ENCODE measurements around the gene PGLYRP1.

The PGLYRP1 gene

DNA sequence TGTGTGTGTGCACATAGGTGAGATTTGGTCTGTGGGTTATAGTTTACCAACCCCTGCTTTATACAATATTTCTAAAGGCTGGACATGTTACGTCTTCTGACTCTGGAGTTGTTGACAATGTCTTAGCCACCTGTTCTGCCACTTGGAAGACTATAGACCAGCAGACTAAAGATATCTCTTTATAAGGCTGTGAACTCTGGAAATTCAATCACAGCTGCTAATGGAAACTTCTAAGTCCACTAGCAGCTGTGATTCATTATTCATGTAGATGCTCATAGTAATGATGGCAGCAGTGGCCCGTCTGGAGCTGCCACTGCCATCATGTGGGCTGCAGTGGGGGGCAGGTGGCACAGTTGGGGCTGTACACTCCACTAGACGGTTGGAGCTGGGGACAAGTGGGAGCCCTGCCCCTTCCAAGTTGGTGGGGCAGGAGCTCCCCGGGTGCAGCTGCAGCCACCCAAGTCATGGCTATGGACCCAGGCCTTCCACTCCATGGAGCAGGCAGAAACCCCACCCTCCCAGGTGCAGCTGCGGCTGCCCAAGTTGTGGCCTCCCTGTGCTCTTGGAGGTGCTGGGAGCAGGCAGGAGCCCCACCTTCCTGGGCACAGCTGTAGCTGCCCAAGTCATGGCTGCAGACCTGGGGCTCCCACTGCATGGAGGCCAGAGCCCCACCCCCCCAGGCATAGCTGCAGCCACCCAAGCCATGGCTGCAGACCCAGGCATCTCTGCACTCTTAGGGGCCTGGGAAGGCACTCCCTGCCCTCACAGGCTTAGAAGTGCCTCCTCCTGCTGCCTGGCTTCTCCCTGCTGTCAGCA, 9.1 kb upstream of the PGLYRP1 start:
- DNase-seq, result no peak

DNA sequence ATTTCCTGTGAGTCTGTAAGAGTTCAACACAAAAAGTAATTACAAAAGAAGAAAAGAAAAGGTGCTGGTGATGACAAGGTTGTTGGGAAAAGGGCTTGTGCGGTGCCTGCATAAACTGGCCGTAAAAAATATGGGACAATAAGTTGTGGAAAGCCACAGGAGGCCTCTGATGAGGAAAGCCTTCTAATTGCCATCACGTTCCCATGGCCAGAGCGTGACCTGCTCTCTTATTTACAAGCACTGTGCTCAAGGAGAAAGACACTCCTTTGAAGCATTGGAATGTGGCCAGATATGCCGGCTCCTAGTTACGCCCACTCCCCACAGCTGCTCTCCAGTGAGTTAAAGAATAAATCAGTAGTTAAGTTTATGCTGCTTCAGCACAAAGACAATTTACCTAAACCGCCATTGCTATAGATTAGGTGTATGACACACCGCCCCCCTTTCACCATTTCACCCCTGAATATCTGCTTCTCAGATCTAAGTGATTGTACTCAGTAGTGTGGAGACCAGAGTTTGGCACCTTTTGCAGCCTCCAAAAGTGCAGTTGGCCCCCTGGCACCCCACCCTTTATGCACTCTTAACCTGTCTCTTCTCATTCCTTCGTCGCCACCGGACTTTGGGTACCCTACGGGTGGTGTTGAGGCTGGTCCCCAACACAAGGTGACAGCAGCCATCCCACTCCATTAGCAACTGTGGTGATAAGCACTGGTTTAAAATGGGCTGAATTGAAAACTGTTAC, 8.1 kb upstream of the PGLYRP1 start:
- no peak for DNase-seq

GRCh38 chr19:46025835-46026234, 3.0 kb upstream of the PGLYRP1 start:
- DNase-seq, result no peak

DNA sequence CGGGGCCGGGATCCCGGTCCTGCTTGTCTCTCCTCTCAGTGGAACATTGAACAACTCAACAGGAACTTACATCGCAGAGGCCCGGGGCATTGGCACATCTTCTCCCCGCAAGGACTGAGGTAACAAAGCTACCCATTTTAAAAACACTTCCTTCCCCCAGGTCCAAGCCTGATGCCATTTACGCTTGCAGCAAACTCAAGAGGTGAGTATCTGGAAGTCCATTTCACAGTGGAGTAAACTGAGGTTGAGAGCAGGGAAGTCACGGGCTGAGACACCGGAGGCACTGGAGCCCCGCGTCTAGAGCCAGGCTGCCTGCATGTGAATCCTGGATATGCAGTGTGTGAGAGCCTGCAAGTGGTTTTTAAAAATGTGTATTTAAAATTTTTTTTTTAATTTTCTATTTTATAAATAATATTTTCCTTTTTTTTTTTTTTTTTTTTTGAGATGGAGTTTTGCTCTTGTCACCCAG, 492 bp upstream of the PGLYRP1 start:
- no peak for DNase-seq

- no peak for DNase-seq
These were observed 807 bp downstream of the PGLYRP1 start for GRCh38 chr19:46022061-46022430.

- no peak for DNase-seq
These were observed 1.3 kb downstream of the PGLYRP1 start for GRCh38 chr19:46021531-46022041.

DNA sequence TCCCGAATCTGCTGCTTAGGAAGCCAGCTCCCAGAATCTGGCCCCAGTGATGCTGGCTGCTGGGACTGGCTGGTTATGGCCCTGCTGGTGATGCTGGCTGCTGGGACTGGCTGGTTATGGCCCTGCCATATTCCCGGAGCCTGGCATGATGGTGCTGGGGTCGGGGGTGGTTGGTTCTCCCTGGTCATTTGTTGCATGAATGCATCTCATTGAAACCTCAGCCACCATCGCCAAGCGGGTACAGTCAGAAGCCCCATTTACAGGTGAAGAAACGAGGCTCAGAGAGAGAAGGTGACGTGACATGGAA, 2.1 kb downstream of the PGLYRP1 start:
- DNase-seq, result no peak

DNA sequence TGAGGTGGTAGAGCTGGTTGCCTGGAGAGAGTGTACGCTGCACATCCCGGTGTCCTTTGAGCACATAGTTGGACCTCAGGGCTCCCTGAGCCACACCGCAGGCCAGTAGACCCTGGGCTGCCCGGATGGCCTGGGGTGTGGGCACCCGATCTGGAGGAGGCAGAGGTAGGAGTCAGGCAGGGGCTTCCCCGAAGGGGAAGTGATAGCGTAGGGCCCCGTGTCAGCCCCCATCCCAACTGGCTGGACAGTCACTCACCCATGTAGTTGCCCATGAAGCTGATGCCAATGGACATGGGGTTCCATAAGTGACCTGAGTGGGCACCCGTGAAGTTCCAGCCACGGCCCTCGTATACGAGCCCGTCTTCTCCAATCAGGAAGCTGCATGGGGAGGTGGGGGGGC, 3.6 kb downstream of the PGLYRP1 start:
- no peak for DNase-seq

GRCh38 chr19:46018729-46019251, 4.1 kb downstream of the PGLYRP1 start:
- no peak for DNase-seq

DNA sequence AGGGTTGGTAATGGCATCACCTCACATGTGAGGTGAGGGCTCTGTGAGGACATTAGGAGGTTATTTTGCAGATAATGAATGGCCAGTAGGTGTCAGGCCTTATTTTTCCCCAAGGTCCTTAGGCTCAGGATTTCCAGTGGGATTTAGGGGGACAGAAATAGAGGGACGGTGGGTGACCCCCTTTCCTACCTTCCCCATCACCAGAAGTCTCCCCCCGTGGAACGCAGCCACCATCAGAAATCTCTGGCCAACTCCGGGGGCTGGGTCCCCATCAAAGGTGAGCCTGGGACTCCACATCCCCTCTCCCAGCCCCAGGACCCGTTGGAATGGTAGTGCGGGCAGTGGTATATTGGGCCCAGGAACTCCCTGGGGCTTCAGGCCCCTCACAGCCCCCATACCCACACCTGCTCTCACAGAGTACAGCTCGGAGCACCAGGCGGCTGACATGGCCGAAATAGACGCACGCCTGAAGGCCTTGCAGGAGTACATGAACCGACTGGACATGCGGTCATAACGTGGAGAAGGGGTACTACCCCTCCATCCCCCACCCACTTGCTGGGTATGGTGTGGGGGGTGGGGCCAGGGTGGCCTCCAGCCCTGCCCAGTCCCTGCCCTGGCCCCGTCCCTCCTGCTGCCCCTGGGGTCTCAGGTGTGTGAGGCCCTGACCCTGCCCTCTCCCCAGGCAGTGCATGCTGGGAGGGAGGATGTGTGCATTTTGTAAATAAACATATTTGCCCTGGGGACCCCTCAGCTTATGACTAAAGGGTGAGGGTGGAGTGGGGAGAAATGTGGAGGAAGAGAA, 4.8 kb downstream of the PGLYRP1 start:
- DNase-seq, result no peak

- DNase-seq, result no peak
These were observed 5.8 kb downstream of the PGLYRP1 start for GRCh38 chr19:46017095-46017429.

GRCh38 chr19:46016426-46017094, 6.3 kb downstream of the PGLYRP1 start:
- peak; percentile 46 to 70 for DNase-seq

GRCh38 chr19:46015687-46016425, 7.0 kb downstream of the PGLYRP1 start:
- no peak for DNase-seq

DNA sequence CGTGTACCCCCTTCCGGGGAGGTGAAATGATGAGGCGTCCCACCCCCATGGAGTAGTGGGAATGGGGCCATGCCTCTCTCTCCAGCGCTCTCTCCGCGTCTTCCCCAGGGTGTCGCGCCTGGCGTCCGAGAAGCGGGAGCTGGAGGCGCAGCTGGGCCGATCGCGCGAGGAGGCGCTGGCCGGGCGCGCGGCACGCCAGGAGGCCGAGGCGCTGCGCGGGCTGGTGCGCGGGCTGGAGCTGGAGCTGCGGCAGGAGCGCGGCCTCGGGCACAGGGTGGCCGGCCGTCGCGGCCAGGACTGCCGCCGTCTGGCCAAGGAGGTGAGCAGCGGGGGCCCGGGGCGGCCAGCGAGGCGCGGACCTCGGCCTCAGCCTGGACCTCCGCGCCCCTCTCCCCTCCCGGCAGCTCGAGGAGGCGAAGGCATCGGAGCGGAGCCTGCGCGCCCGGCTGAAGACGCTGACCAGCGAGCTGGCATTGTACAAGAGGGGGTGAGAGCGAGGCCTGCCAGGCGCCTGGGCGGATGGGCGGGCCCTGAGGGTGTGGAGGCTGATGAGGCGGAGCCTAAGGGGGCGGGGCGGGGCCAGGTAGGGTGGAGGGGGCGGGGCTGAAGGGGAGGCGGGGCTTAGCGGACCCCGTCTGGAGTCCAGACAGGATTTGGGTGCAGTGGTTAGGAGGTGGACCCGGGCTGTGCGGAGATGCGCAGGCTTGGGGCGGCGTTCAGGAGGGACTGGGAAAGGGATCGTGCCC, 7.7 kb downstream of the PGLYRP1 start:
- DNase-seq, result peak in 1 of 2 experiments; percentile 21

- no peak for DNase-seq
These were observed 8.3 kb downstream of the PGLYRP1 start for GRCh38 chr19:46014534-46014933.

- peak; percentile 24 to 26 for DNase-seq
These were observed 13.0 kb downstream of the PGLYRP1 start for GRCh38 chr19:46009530-46010510.

DNA sequence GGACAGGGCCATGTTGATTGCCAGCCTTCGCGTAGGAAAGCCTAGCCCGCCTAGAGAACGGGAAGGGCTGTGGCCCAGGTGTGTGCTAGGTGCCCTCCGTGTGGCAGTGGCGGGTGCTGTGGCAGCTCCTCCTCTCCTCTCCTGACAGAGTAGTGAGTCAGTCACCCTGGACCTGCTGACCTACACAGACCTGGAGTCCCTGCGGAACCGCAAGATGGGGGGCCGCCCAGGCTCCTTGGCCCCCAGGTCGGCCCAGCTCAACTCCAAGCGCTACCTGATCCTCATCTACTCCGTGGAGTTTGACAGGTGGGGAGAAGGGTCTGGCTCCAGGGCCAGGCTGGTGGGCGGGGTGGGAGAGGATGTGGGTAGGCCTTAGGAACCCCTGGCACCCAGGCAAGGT, 16.4 kb downstream of the PGLYRP1 start:
- DNase-seq, result no peak

DNA sequence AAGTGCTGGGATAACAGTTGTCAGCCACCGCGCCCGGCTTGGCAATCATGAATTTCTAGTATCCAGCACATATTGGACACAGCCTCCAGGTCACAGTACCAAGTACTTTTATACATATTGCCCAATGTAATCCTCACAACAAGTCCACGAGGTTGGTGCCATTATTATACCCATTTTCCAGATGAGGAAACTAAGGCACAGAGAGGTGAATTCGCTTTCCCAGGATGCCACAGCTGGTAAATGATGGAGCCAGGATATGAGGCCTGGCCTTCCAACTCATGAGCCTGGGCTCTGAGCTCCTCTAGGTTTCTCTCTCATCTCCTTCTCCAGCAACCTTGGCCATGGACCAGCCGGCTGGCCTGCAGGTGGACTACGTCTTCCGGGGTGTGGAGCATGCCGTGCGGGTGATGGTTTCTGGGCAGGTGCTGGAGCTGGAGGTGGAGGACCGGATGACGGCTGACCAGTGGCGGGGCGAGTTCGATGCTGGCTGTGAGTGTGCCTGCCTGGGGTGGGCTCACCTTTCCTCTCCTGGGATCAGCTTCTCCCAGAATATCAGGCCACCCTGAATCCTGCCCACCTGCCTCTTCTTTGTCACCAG, 20.1 kb downstream of the PGLYRP1 start:
- no peak for DNase-seq

DNA sequence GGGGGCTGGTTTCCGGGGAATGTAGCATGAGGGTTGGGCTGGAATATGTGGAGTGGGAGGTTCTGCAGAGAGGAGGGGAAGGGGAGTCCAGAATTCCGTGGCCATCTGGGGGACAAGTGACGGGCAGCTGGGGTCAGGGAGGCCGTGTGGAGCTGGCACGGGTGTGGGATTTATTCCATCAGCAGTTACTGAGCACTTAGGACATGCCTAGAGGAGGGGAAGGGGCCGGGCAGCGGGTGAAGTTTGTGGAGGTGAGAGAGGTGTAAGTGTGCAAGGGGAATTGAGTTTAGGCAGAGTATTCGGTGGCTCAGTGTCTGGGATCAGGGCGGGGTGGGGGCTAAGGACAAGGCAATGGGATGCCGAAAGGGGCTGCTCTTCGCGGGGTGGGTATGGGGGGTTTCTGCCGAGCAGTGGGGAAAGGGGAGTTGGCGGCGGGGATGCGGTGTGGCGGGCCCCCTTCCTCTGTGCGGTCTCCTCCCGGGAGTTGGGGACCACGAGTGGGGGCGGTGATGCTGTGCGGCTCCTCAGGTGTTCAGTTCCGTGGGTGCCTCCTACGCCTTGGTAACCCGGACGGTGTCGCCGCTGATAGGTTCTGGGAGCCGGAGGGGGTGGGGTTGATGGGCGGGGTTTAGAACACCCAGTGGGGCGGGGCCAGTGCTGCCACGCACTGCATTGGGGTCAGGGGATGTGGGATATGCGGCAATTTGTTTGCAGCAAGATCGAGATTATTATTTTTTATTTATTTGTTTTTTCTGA, 22.2 kb downstream of the PGLYRP1 start:
- peak; percentile 66 to 69 for DNase-seq
